ENCODE results near the gene PPIL4. TPM values are rescaled to one million over a fixed set of nuclear protein-coding genes. Genes with fewer than 3 reads are reported as not detected.

The PPIL4 gene
- total and polyA plus RNA-seq, 2 donors (not counting 3 experiments of a cell fraction or from before 2014, with no cell fraction given): 2.2 to 27.8 TPM

- no peak for TF ChIP-seq GATA2 (IDR thresholded peaks at IDR 0.05; ENCODE audit: insufficient read depth, insufficient read length, low read depth, low read length)
- TF ChIP-seq POLR2AphosphoS5 (IDR thresholded peaks at IDR 0.05; ENCODE audit: insufficient read depth, low read depth, low read length): no peak
- TF ChIP-seq MYC (IDR thresholded peaks at IDR 0.05; ENCODE audit: low read depth, low read length): no peak
- no peak for TF ChIP-seq POLR2A (IDR thresholded peaks at IDR 0.05; ENCODE audit: low read depth, low read length)
- TF ChIP-seq, protein P1, sequence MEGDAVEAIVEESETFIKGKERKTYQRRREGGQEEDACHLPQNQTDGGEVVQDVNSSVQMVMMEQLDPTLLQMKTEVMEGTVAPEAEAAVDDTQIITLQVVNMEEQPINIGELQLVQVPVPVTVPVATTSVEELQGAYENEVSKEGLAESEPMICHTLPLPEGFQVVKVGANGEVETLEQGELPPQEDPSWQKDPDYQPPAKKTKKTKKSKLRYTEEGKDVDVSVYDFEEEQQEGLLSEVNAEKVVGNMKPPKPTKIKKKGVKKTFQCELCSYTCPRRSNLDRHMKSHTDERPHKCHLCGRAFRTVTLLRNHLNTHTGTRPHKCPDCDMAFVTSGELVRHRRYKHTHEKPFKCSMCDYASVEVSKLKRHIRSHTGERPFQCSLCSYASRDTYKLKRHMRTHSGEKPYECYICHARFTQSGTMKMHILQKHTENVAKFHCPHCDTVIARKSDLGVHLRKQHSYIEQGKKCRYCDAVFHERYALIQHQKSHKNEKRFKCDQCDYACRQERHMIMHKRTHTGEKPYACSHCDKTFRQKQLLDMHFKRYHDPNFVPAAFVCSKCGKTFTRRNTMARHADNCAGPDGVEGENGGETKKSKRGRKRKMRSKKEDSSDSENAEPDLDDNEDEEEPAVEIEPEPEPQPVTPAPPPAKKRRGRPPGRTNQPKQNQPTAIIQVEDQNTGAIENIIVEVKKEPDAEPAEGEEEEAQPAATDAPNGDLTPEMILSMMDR (IDR thresholded peaks at IDR 0.05; ENCODE audit: extremely low read depth in 1 of 2, insufficient read depth in 1 of 2, low read depth in 1 of 2, low read length in 2 of 2): no peak
- H3K4me3 ChIP-seq (replicated peaks in 1 of 3; ENCODE audit: insufficient read depth in 1 of 3, low read depth in 1 of 3, low read length in 3 of 3): no peak overlapping the region
- H3K4me2 ChIP-seq (ENCODE audit: insufficient read depth, low read length): no peak overlapping the region
- no peak for DNase-seq (ENCODE audit: low read depth, low spot score)
- H3K36me3 ChIP-seq (ENCODE audit: control insufficient read depth in 2 of 2, extremely low read depth in 1 of 2, insufficient read depth in 2 of 2, low read length in 2 of 2): no peaks in the 10 kb centered on the region
- no peak overlapping the region for H3K27ac ChIP-seq (ENCODE audit: insufficient read depth, low read depth, low read length)
- no peak for FAIRE-seq
- H3K4me1 ChIP-seq (ENCODE audit: control insufficient read depth, extremely low read depth, insufficient read depth, low read length): no peaks in the 10 kb centered on the region
- no peak overlapping the region for H3K9ac ChIP-seq (replicated peaks; ENCODE audit: extremely low read depth, insufficient read depth, low read length)
- peaks cover 9 to 13% of the 10 kb centered on the region in 2 experiments for H3K27me3 ChIP-seq (ENCODE audit: control insufficient read depth in 2 of 2, insufficient read depth in 2 of 2, low read length in 2 of 2)
- H4K20me1 ChIP-seq (replicated peaks; ENCODE audit: control insufficient read depth, extremely low read depth, insufficient read depth, low read length): no peaks in the 10 kb centered on the region
- H2AFZ ChIP-seq (ENCODE audit: low read depth, low read length): no peak overlapping the region
- no peaks in the 10 kb centered on the region for H3K9me1 ChIP-seq (replicated peaks; ENCODE audit: control insufficient read depth, extremely low read depth, insufficient read depth, low read length)
- no peaks in the 10 kb centered on the region for H3K9me3 ChIP-seq (replicated peaks; ENCODE audit: control insufficient read depth, insufficient read depth, low read length)
- BruUV-seq (replicated peaks): no TSS peak
- ChIA-PET POLR2A (no interaction called here), CTCF (no interaction called here)
- H3K79me2 ChIP-seq (ENCODE audit: control insufficient read depth, insufficient read depth, low read length): no peaks in the 10 kb centered on the region
- intact Hi-C loops (cut with micrococcal nuclease): no loop called here
- dilution Hi-C loops (cut with MboI; ENCODE audit: extremely low pct_ligation_motif_present, low sequenced_read_pairs): no loop called here
Measured at GRCh38 chr6:149458806-149459205, 87.0 kb downstream of the PPIL4 start.

- no TSS peak for BruUV-seq (replicated peaks)
- Histone ChIP-seq H4K20me1 (replicated peaks; ENCODE audit: control insufficient read depth, extremely low read depth, insufficient read depth, low read length) (no peaks in the 10 kb centered on the region), H2AFZ (ENCODE audit: low read depth, low read length) (no peak overlapping the region), H3K9me3 (replicated peaks; ENCODE audit: control insufficient read depth, insufficient read depth, low read length) (no peaks in the 10 kb centered on the region), H3K4me3 (replicated peaks in 1 of 3; ENCODE audit: insufficient read depth in 1 of 3, low read depth in 1 of 3, low read length in 3 of 3) (no peak overlapping the region), H3K9me1 (replicated peaks; ENCODE audit: control insufficient read depth, extremely low read depth, insufficient read depth, low read length) (no peaks in the 10 kb centered on the region), H3K4me1 (ENCODE audit: control insufficient read depth, extremely low read depth, insufficient read depth, low read length) (no peaks in the 10 kb centered on the region), H3K79me2 (ENCODE audit: control insufficient read depth, insufficient read depth, low read length) (no peaks in the 10 kb centered on the region), H3K9ac (replicated peaks; ENCODE audit: extremely low read depth, insufficient read depth, low read length) (no peak overlapping the region), H3K27me3 (ENCODE audit: control insufficient read depth in 2 of 2, insufficient read depth in 2 of 2, low read length in 2 of 2) (peaks cover 9 to 13% of the 10 kb centered on the region in 2 experiments), H3K27ac (ENCODE audit: insufficient read depth, low read depth, low read length) (no peak overlapping the region), H3K4me2 (ENCODE audit: insufficient read depth, low read length) (no peak overlapping the region), H3K36me3 (ENCODE audit: control insufficient read depth in 2 of 2, extremely low read depth in 1 of 2, insufficient read depth in 2 of 2, low read length in 2 of 2) (no peaks in the 10 kb centered on the region)
- DNase-seq (ENCODE audit: low read depth, low spot score) (no peak), FAIRE-seq (no peak)
- CTCF ChIA-PET: interaction anchor here (0.9 kb wide), 1 partner anchor 15 kb away, joined by 4 read pairs; no protein-coding TSS in a partner anchor
- POLR2A ChIA-PET: no interaction called here
- intact Hi-C loops (cut with micrococcal nuclease) (no loop called here), dilution Hi-C loops (cut with MboI; ENCODE audit: extremely low pct_ligation_motif_present, low sequenced_read_pairs) (no loop called here)
- TF ChIP-seq MAX (IDR thresholded peaks at IDR 0.05; ENCODE audit: insufficient read depth, insufficient read length) (no peak), JUN (IDR thresholded peaks at IDR 0.05; ENCODE audit: borderline replicate concordance, insufficient read depth, insufficient read length, low read depth) (no peak), EZH2 (IDR thresholded peaks at IDR 0.05; ENCODE audit: borderline replicate concordance, low read depth, low read length, severe bottlenecking) (no peak), POLR2A (IDR thresholded peaks at IDR 0.05; ENCODE audit: low read depth, low read length) (no peak), POLR2AphosphoS5 (IDR thresholded peaks at IDR 0.05; ENCODE audit: insufficient read depth, low read depth, low read length) (no peak), FOS (IDR thresholded peaks at IDR 0.05; ENCODE audit: borderline replicate concordance, insufficient read depth, low read length) (no peak), GATA2 (IDR thresholded peaks at IDR 0.05; ENCODE audit: insufficient read depth, insufficient read length, low read depth, low read length) (no peak)
Measured at GRCh38 chr6:149458196-149458595, 87.6 kb downstream of the PPIL4 start.
